ENCODE results near the gene SREBF1. TPM values are rescaled to one million over a fixed set of nuclear protein-coding genes. Genes with fewer than 3 reads are reported as not detected.
A peak's percentile ranks its signal among the peaks of the same experiment; 100 is the strongest.

The SREBF1 gene
- polyA plus RNA-seq, 1 of the 3 experiments (the other 2 are of a cell fraction): 20.4 TPM

DNA sequence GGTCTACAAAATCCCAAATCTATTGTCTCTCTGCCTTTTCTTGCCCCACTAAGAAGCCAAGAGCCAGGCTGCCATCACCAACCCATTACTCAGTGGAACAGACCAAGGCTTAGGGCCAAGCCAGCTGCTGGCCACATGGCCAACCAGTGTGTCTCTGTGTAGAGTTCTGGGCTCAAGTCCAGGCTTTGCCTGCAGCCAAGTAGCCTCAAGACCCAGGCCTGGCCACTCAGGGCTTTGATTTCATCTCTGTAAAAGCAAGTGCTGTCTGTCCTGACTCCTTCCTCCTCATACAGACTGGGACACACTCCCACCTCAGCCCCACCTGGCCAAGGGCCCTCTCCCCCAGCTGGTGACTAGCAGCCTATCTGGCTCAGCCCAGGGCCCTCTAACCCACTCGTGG lies 14.6 kb downstream of the SREBF1 start (continued):
- TF ChIP-seq EZH2phosphoT487 (IDR thresholded peaks at IDR 0.05; ENCODE audit: borderline replicate concordance, low read depth) (no peak), TCF12 (IDR thresholded peaks at IDR 0.05) (peak; percentile 95), YY1 (IDR thresholded peaks at IDR 0.05; ENCODE audit: low read depth) (no peak), GATA2 (CRISPR knock-in tag; IDR thresholded peaks at IDR 0.05) (no peak), RFX5 (IDR thresholded peaks at IDR 0.05; ENCODE audit: low read length) (no peak), NFIC (IDR thresholded peaks at IDR 0.05; ENCODE audit: borderline replicate concordance) (peak; percentile 81), JUND (IDR thresholded peaks at IDR 0.05) (no peak), ELF1 (IDR thresholded peaks at IDR 0.05) (no peak), TEAD4 (IDR thresholded peaks at IDR 0.05; ENCODE audit: borderline replicate concordance, insufficient read depth) (no peak), POLR2AphosphoS5 (IDR thresholded peaks at IDR 0.05; ENCODE audit: low read depth, low read length) (peak; percentile 16; the same call in 1 of the 2 replicates), GABPA (IDR thresholded peaks at IDR 0.05; ENCODE audit: low read depth) (no peak), RAD21 (IDR thresholded peaks at IDR 0.05; ENCODE audit: low read length) (no peak)
- TF ChIP-seq, protein P1, sequence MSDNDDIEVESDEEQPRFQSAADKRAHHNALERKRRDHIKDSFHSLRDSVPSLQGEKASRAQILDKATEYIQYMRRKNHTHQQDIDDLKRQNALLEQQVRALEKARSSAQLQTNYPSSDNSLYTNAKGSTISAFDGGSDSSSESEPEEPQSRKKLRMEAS (IDR thresholded peaks at IDR 0.05; ENCODE audit: low read depth): peak; percentile 92
- TF ChIP-seq, protein P2, sequence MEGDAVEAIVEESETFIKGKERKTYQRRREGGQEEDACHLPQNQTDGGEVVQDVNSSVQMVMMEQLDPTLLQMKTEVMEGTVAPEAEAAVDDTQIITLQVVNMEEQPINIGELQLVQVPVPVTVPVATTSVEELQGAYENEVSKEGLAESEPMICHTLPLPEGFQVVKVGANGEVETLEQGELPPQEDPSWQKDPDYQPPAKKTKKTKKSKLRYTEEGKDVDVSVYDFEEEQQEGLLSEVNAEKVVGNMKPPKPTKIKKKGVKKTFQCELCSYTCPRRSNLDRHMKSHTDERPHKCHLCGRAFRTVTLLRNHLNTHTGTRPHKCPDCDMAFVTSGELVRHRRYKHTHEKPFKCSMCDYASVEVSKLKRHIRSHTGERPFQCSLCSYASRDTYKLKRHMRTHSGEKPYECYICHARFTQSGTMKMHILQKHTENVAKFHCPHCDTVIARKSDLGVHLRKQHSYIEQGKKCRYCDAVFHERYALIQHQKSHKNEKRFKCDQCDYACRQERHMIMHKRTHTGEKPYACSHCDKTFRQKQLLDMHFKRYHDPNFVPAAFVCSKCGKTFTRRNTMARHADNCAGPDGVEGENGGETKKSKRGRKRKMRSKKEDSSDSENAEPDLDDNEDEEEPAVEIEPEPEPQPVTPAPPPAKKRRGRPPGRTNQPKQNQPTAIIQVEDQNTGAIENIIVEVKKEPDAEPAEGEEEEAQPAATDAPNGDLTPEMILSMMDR (IDR thresholded peaks at IDR 0.05): no peak
- TF ChIP-seq, protein P3, sequence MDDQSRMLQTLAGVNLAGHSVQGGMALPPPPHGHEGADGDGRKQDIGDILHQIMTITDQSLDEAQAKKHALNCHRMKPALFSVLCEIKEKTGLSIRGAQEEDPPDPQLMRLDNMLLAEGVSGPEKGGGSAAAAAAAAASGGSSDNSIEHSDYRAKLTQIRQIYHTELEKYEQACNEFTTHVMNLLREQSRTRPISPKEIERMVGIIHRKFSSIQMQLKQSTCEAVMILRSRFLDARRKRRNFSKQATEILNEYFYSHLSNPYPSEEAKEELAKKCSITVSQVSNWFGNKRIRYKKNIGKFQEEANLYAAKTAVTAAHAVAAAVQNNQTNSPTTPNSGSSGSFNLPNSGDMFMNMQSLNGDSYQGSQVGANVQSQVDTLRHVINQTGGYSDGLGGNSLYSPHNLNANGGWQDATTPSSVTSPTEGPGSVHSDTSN (IDR thresholded peaks at IDR 0.05): no peak; the same call in 1 of the 2 replicates
- TF ChIP-seq, protein P4, sequence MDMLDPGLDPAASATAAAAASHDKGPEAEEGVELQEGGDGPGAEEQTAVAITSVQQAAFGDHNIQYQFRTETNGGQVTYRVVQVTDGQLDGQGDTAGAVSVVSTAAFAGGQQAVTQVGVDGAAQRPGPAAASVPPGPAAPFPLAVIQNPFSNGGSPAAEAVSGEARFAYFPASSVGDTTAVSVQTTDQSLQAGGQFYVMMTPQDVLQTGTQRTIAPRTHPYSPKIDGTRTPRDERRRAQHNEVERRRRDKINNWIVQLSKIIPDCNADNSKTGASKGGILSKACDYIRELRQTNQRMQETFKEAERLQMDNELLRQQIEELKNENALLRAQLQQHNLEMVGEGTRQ (IDR thresholded peaks at IDR 0.05; ENCODE audit: borderline replicate concordance, low read depth, low read length): no peak

DNA sequence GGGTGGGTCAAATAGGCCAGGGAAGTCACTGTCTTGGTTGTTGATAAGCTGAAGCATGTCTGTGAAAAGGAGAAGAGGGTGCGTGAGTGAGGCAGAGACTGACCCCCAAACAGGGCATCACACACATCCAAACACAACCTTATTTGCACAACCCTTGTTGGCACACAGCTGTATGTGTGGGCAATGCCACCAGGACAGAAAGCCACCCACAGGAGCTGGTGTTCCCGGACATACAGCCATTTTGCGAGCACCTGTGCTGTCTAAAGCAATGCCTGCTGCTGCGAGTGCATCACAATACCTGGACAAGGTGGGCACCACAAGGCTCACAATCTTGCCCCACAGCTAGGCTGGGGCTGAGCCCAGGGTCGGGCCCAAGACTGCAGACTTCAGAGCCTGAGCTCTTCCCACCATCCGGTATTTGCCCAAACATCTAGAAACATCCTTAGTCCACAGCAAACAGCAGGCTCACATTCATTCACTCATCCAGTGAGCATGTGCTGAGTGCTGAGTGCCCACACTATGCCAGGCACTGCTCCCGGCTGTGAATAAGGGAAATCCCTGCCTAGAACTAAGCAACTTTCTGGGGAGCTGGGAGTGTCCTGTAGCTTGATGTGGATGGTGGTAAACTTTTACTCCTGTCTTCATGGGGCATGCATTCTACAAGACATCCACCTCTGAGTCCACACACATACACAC lies 16.2 kb downstream of the SREBF1 start:
- Histone ChIP-seq H4K20me1 (ENCODE audit: insufficient read depth) (peaks cover 7% of the 10 kb centered on the region; the same call in 1 of the 2 replicates), H3K4me1 (ENCODE audit: control insufficient read depth in 1 of 2, insufficient read depth in 2 of 2, low read depth in 1 of 2, low read length in 1 of 2) (peaks cover 40 to 94% of the 10 kb centered on the region in 2 experiments), H3K9me2 (no peaks in the 10 kb centered on the region), H3K9ac (no peak overlapping the region), H2AFZ (ENCODE audit: low read depth) (no peak overlapping the region), H3K27me3 (ENCODE audit: insufficient read depth) (no peaks in the 10 kb centered on the region), H3K4me3 (ENCODE audit: low read depth in 2 of 2, low read length in 1 of 2) (no peak overlapping the region; a peak in 1 of 4 replicates), H3K4me2 (no peak overlapping the region), H3K36me3 (replicated peaks in 1 of 2; ENCODE audit: control insufficient read depth in 1 of 2, insufficient read depth in 2 of 2, low read length in 1 of 2) (peaks cover 0 to 34% of the 10 kb centered on the region in 2 experiments), H3K9me3 (no peaks in the 10 kb centered on the region), H3K79me2 (ENCODE audit: insufficient read depth) (no peaks in the 10 kb centered on the region), H3F3A (replicated peaks; ENCODE audit: insufficient read depth) (peaks cover 9% of the 10 kb centered on the region), H3K27ac (ENCODE audit: low read depth in 2 of 2, low read length in 1 of 2) (peak overlapping the region in 1 of 2 experiments; percentile 86; a peak in 1 of 4 replicates)
- TF ChIP-seq, protein P5, sequence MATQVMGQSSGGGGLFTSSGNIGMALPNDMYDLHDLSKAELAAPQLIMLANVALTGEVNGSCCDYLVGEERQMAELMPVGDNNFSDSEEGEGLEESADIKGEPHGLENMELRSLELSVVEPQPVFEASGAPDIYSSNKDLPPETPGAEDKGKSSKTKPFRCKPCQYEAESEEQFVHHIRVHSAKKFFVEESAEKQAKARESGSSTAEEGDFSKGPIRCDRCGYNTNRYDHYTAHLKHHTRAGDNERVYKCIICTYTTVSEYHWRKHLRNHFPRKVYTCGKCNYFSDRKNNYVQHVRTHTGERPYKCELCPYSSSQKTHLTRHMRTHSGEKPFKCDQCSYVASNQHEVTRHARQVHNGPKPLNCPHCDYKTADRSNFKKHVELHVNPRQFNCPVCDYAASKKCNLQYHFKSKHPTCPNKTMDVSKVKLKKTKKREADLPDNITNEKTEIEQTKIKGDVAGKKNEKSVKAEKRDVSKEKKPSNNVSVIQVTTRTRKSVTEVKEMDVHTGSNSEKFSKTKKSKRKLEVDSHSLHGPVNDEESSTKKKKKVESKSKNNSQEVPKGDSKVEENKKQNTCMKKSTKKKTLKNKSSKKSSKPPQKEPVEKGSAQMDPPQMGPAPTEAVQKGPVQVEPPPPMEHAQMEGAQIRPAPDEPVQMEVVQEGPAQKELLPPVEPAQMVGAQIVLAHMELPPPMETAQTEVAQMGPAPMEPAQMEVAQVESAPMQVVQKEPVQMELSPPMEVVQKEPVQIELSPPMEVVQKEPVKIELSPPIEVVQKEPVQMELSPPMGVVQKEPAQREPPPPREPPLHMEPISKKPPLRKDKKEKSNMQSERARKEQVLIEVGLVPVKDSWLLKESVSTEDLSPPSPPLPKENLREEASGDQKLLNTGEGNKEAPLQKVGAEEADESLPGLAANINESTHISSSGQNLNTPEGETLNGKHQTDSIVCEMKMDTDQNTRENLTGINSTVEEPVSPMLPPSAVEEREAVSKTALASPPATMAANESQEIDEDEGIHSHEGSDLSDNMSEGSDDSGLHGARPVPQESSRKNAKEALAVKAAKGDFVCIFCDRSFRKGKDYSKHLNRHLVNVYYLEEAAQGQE (IDR thresholded peaks at IDR 0.05; ENCODE audit: low read depth, low read length): no peak
- TF ChIP-seq EP300 (IDR thresholded peaks at IDR 0.05; ENCODE audit: borderline replicate concordance in 1 of 2, low read depth in 1 of 2, low read length in 1 of 2) (no peak), MXI1 (IDR thresholded peaks at IDR 0.05; ENCODE audit: low read depth, low read length) (no peak), YY1 (IDR thresholded peaks at IDR 0.05; ENCODE audit: low read depth) (no peak), FOXJ3 (CRISPR knock-in tag; IDR thresholded peaks at IDR 0.05) (no peak), SIN3A (IDR thresholded peaks at IDR 0.05; ENCODE audit: borderline replicate concordance, low read depth, low read length) (no peak)
- TF ChIP-seq, protein P6, sequence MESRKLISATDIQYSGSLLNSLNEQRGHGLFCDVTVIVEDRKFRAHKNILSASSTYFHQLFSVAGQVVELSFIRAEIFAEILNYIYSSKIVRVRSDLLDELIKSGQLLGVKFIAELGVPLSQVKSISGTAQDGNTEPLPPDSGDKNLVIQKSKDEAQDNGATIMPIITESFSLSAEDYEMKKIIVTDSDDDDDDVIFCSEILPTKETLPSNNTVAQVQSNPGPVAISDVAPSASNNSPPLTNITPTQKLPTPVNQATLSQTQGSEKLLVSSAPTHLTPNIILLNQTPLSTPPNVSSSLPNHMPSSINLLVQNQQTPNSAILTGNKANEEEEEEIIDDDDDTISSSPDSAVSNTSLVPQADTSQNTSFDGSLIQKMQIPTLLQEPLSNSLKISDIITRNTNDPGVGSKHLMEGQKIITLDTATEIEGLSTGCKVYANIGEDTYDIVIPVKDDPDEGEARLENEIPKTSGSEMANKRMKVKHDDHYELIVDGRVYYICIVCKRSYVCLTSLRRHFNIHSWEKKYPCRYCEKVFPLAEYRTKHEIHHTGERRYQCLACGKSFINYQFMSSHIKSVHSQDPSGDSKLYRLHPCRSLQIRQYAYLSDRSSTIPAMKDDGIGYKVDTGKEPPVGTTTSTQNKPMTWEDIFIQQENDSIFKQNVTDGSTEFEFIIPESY (IDR thresholded peaks at IDR 0.05; ENCODE audit: borderline replicate concordance, low read depth): no peak
- WGBS (ENCODE audit: low lambda C conversion rate): 91% methylated on average over 5 of the region's 7 CpGs
- ChIA-PET POLR2A (interaction anchor here (0.9 to 1.2 kb wide), 2 partner anchors 9 to 16 kb away, joined by 3 to 7 read pairs; partner anchors contain the start of gene SREBF1), CTCF (interaction anchor here (0.7 to 5.6 kb wide), 7 partner anchors 8 to 213 kb away, joined by 3 to 32 read pairs (median 7); no protein-coding TSS in a partner anchor)
- DNase-seq: no peak
